H9 (cell line): ENCODE measurements around the gene TADA2B. TPM values are rescaled to one million over a fixed set of nuclear protein-coding genes. Genes with fewer than 3 reads are reported as not detected.

Experiments
- DNase-seq: peaks from one replicate; pipeline ENCODE4 v3.0.0-alpha.2; 2017
- H2AFZ ChIP-seq: one replicate; pipeline ENCODE4 v1.6.1; 2013; ENCODE audit warnings: mild to moderate bottlenecking, low read length, control low read depth, moderate library complexity
- H2AK5ac ChIP-seq: 2 replicates; pipeline ENCODE4 v1.6.1; 2013; ENCODE audit warnings: low read length, control low read depth, mixed read lengths; ENCODE audit not compliant: insufficient read length
- H2BK120ac ChIP-seq: one replicate; pipeline ENCODE4 v1.6.1; 2013; ENCODE audit warnings: low read depth, mild to moderate bottlenecking, low read length, control low read depth, inconsistent platforms; ENCODE audit not compliant: poor library complexity, severe bottlenecking
- H2BK12ac ChIP-seq: 2 replicates; pipeline ENCODE4 v1.6.1; 2013; ENCODE audit warnings: low read length, control low read depth, mixed read lengths, low read depth; ENCODE audit not compliant: insufficient read length
- H2BK15ac ChIP-seq: 2 replicates; pipeline ENCODE4 v1.6.1; 2013; ENCODE audit warnings: low read depth, low read length, control low read depth
- H2BK20ac ChIP-seq: one replicate; pipeline ENCODE4 v1.6.1; 2013; ENCODE audit warnings: low read depth, mild to moderate bottlenecking, low read length, control low read depth, inconsistent platforms; ENCODE audit not compliant: poor library complexity, severe bottlenecking
- H2BK5ac ChIP-seq: 2 replicates; pipeline ENCODE4 v1.6.1; 2013; ENCODE audit warnings: low read length, control low read depth, mixed read lengths; ENCODE audit not compliant: insufficient read length
- H3K14ac ChIP-seq: 2 replicates; pipeline ENCODE4 v1.6.1; 2013; ENCODE audit warnings: low read length, control low read depth; ENCODE audit not compliant: insufficient read depth
- H3K18ac ChIP-seq: 2 replicates; pipeline ENCODE4 v1.6.1; 2013; ENCODE audit warnings: low read depth, mild to moderate bottlenecking, mixed read lengths, low read length, control low read depth; ENCODE audit not compliant: insufficient read length
- H3K23ac ChIP-seq: 2 replicates; pipeline ENCODE4 v1.6.1; 2013; ENCODE audit warnings: low read length, control low read depth, mixed read lengths, low read depth; ENCODE audit not compliant: insufficient read length
- H3K23me2 ChIP-seq: 2 replicates; pipeline ENCODE4 v1.6.1; 2013; ENCODE audit warnings: low read depth, mild to moderate bottlenecking, mixed read lengths, low read length, control low read depth; ENCODE audit not compliant: insufficient read length, poor library complexity, severe bottlenecking
- H3K27ac ChIP-seq: 2 replicates; pipeline ENCODE4 v1.5.1; 2013; ENCODE audit warnings: low read length, control low read depth, mixed read lengths, low read depth; ENCODE audit not compliant: insufficient read length
- H3K27me3 ChIP-seq: 2 replicates; pipeline ENCODE4 v1.6.1; 2013; ENCODE audit warnings: low read length, control low read depth, inconsistent platforms; ENCODE audit not compliant: insufficient read depth
- H3K4ac ChIP-seq: 2 replicates; pipeline ENCODE4 v1.6.1; 2013; ENCODE audit warnings: low read depth, mild to moderate bottlenecking, control low read depth, inconsistent platforms, low read length, moderate library complexity
- H3K4me1 ChIP-seq: 2 replicates; pipeline ENCODE4 v1.6.1; 2013; ENCODE audit warnings: low read length, control low read depth, inconsistent platforms; ENCODE audit not compliant: insufficient read depth
- H3K4me2 ChIP-seq: 2 replicates; pipeline ENCODE4 v1.6.1; 2013; ENCODE audit warnings: low read length, control low read depth, mixed read lengths; ENCODE audit not compliant: insufficient read length, insufficient read depth
- H3K56ac ChIP-seq: 2 replicates; pipeline ENCODE4 v1.6.1; 2013; ENCODE audit warnings: low read depth, mild to moderate bottlenecking, mixed read lengths, low read length, control low read depth; ENCODE audit not compliant: insufficient read length
- H3K79me1 ChIP-seq: 2 replicates; pipeline ENCODE4 v1.6.1; 2013; ENCODE audit warnings: low read depth, mild to moderate bottlenecking, moderate library complexity, low read length, control low read depth, inconsistent platforms; ENCODE audit not compliant: insufficient read depth, poor library complexity, severe bottlenecking
- H3K79me2 ChIP-seq: 2 replicates; pipeline ENCODE4 v1.6.1; 2013; ENCODE audit warnings: low read length, control low read depth, inconsistent platforms; ENCODE audit not compliant: insufficient read depth
- H3K9ac ChIP-seq: 2 replicates; pipeline ENCODE4 v1.6.1; 2013; ENCODE audit warnings: low read length, control low read depth, mixed read lengths; ENCODE audit not compliant: insufficient read length; ENCODE audit errors: extremely low read depth
- H3K9me3 ChIP-seq: one replicate; pipeline ENCODE4 v1.6.1; 2013; ENCODE audit warnings: low read depth, low read length, inconsistent platforms; ENCODE audit not compliant: control insufficient read depth
- H3T11ph ChIP-seq: one replicate; pipeline ENCODE4 v1.6.1; 2013; ENCODE audit warnings: mild to moderate bottlenecking, low read length, control low read depth, inconsistent platforms
- H4K20me1 ChIP-seq: one replicate; pipeline ENCODE4 v1.6.1; 2013; ENCODE audit not compliant: control insufficient read depth, insufficient read length, insufficient read depth
- H4K5ac ChIP-seq: 2 replicates; pipeline ENCODE4 v1.6.1; 2013; ENCODE audit warnings: low read depth, mild to moderate bottlenecking, mixed read lengths, low read length, control low read depth; ENCODE audit not compliant: insufficient read length
- H4K8ac ChIP-seq: replicated peaks from 2 replicates; pipeline ENCODE4 v1.6.1; 2013; ENCODE audit warnings: low read length, control low read depth, mixed read lengths, low read depth; ENCODE audit not compliant: insufficient read length
- H4K91ac ChIP-seq: 2 replicates; pipeline ENCODE4 v1.6.1; 2013; ENCODE audit warnings: low read depth, mild to moderate bottlenecking, moderate library complexity, mixed read lengths, low read length, control low read depth; ENCODE audit not compliant: insufficient read length
- H3K27ac Mint-ChIP-seq, 3 experiments: 2 replicates in 2 of 3; 3 replicates in 1 of 3; pipeline ENCODE4 v1.8.0; 2020 to 2021; ENCODE audit warnings: mixed read lengths in 3 of 3, mild to moderate bottlenecking in 1 of 3, moderate library complexity in 1 of 3
- H3K27me3 Mint-ChIP-seq: 2 replicates; pipeline ENCODE4 v1.8.0; 2021; ENCODE audit warnings: low read depth, mild to moderate bottlenecking, moderate library complexity, mixed read lengths
- H3K36me3 Mint-ChIP-seq, 3 experiments: 2 replicates in 2 of 3; 3 replicates in 1 of 3; pipeline ENCODE4 v1.8.0; 2020 to 2021; ENCODE audit warnings: low read depth in 3 of 3, mixed read lengths in 3 of 3; ENCODE audit not compliant: insufficient read depth in 1 of 3
- H3K4me1 Mint-ChIP-seq, 2 experiments: 2 replicates each; pipeline ENCODE4 v1.8.0; 2020; ENCODE audit warnings: mixed read lengths in 2 of 2
- H3K4me3 Mint-ChIP-seq, 2 experiments: 2 replicates in 1 of 2; 3 replicates in 1 of 2; pipeline ENCODE4 v1.8.0; 2020 to 2021; ENCODE audit warnings: mild to moderate bottlenecking in 2 of 2, mixed read lengths in 2 of 2, moderate library complexity in 1 of 2
- H3K9me3 Mint-ChIP-seq, 2 experiments: 2 replicates in 1 of 2; 3 replicates in 1 of 2; pipeline ENCODE4 v1.8.0; 2020; ENCODE audit warnings: mild to moderate bottlenecking in 2 of 2, mixed read lengths in 2 of 2, moderate library complexity in 1 of 2
- CTCF ChIP-seq: fragments of 200-600 bp; sonication (generic); conservative IDR thresholded peaks from 3 replicates; pipeline ENCODE4 v1.8.0; 2021; ENCODE audit warnings: antibody characterized with exemption, mild to moderate bottlenecking
- WGBS: extraction: QIAGEN DNeasy Blood & Tissue Kit; methylation state at CpG from one replicate; pipeline ENCODE4 v1.1.7; 2013; ENCODE audit warnings: missing lambda C conversion rate, low lambda C conversion rate, mixed read lengths; ENCODE audit not compliant: insufficient read length; ENCODE audit errors: extremely low coverage; 5-methylcytosine and 5-hydroxymethylcytosine counted together
- total RNA-seq: library from RNA; stranded (reverse); gene quantifications from 2 replicates; pipeline ENCODE4 v1.2.1, GENCODE V29; 2021

The TADA2B gene
- total RNA-seq, 1 experiment from 2014 or later: 14.0 TPM

- Histone ChIP-seq H3K23me2 (no peaks in the 10 kb centered on the region), H3K14ac (no peak overlapping the region), H3K56ac (no peak overlapping the region), H3T11ph (no peak overlapping the region), H3K79me1 (no peaks in the 10 kb centered on the region), H3K9me3 (no peaks in the 10 kb centered on the region), H3K79me2 (no peaks in the 10 kb centered on the region), H3K4ac (no peak overlapping the region), H4K20me1 (no peaks in the 10 kb centered on the region), H2BK15ac (no peak overlapping the region), H2BK20ac (no peak overlapping the region), H3K18ac (no peak overlapping the region), H2AK5ac (no peak overlapping the region), H2BK120ac (no peak overlapping the region), H4K5ac (no peak overlapping the region), H3K4me1 (peaks cover 4% of the 10 kb centered on the region), H4K91ac (no peak overlapping the region), H3K27me3 (no peaks in the 10 kb centered on the region), H3K27ac (no peak overlapping the region), H2BK12ac (no peak overlapping the region), H4K8ac (no peak overlapping the region), H2AFZ (no peak overlapping the region), H3K4me2 (no peak overlapping the region), H2BK5ac (no peak overlapping the region), H3K9ac (no peak overlapping the region), H3K23ac (no peak overlapping the region)
- DNase-seq: no peak
- Mint-ChIP-seq H3K9me3 (no peaks in the 10 kb centered on the region), H3K4me1 (peaks cover 22 to 37% of the 10 kb centered on the region in 2 experiments), H3K36me3 (peaks cover 32 to 85% (median 69%) of the 10 kb centered on the region in 3 experiments; a peak in 6 of 7 replicates), H3K4me3 (no peak overlapping the region), H3K27me3 (no peaks in the 10 kb centered on the region), H3K27ac (0 out of 7 replicates have a peak overlapping the region, but pooled peaks of 1 of the 3 experiments have one; percentile 36)
- WGBS: no CpG with 5 or more reads among the region's 8 CpGs
- TF ChIP-seq CTCF: no peak
Observed at GRCh38 chr4:7003879-7004240, 39.3 kb upstream of the TADA2B start.
